H1 (cell line): ENCODE data around the gene ZFR. TPM values are rescaled to one million over a fixed set of nuclear protein-coding genes. Genes with fewer than 3 reads are reported as not detected.

Experiments
- CTCF ChIA-PET: fragments of 300-600 bp; sonication (Branson Sonifier 250); formaldehyde crosslinking; loops from one replicate; lab custom pipeline; 2021; ENCODE audit not compliant: partially characterized antibody; lab: Charles Lee
- POLR2A ChIA-PET: fragments of 300-600 bp; sonication (Branson Sonifier 250); formaldehyde crosslinking; loops from one replicate; lab custom pipeline; 2021; ENCODE audit warnings: inconsistent platforms; ENCODE audit not compliant: partially characterized antibody; lab: Charles Lee
- DNase-seq, 2 experiments: peaks; one replicate each; pipeline versions ENCODE4 v3.0.0 to v3.0.0-alpha.2; 2010 to 2022; ENCODE audit warnings: low spot score in 2 of 2, low read depth in 1 of 2, mixed read lengths in 1 of 2
- FAIRE-seq: peaks from 2 replicates; lab custom pipeline; 2011; peaks lifted over from hg19 to GRCh38; lab: Jason Lieb, UNC
- H2AFZ ChIP-seq: 2 replicates; pipeline ENCODE4 v1.8.1; 2012; ENCODE audit warnings: low read length, inconsistent platforms
- H2AK5ac ChIP-seq: 2 replicates; pipeline ENCODE4 v1.6.1; 2013; ENCODE audit warnings: low read depth, low read length
- H2BK120ac ChIP-seq: replicated peaks from 2 replicates; pipeline ENCODE3; 2013; ENCODE audit warnings: low read depth, low read length, inconsistent platforms
- H2BK12ac ChIP-seq: 2 replicates; pipeline ENCODE4 v1.6.1; 2013; ENCODE audit warnings: low read depth, low read length
- H2BK15ac ChIP-seq: 2 replicates; pipeline ENCODE4 v1.6.1; 2013; ENCODE audit warnings: low read length
- H2BK20ac ChIP-seq: 2 replicates; pipeline ENCODE4 v1.6.1; 2013; ENCODE audit warnings: low read length
- H2BK5ac ChIP-seq: 2 replicates; pipeline ENCODE4 v1.6.1; 2013; ENCODE audit warnings: low read depth, low read length
- H3K14ac ChIP-seq: 2 replicates; pipeline ENCODE4 v1.6.1; 2013; ENCODE audit warnings: inconsistent platforms; ENCODE audit not compliant: insufficient read length
- H3K18ac ChIP-seq: 2 replicates; pipeline ENCODE4 v1.6.1; 2013; ENCODE audit warnings: low read length; ENCODE audit errors: extremely low read depth
- H3K23ac ChIP-seq: 2 replicates; pipeline ENCODE4 v1.6.1; 2013; ENCODE audit warnings: inconsistent platforms; ENCODE audit not compliant: insufficient read length
- H3K23me2 ChIP-seq: 2 replicates; pipeline ENCODE4 v1.6.1; 2013; ENCODE audit warnings: low read depth, low read length
- H3K27ac ChIP-seq: 2 replicates; pipeline ENCODE4 v1.6.1; 2011; ENCODE audit warnings: low read depth, low read length, inconsistent platforms
- H3K27me3 ChIP-seq, 4 experiments: replicated peaks in 1 of 4; 1 replicate in 1 of 4; 2 replicates in 3 of 4; pipeline versions ENCODE4 v1.6.1 to v1.8.1; 2011 to 2013; ENCODE audit warnings: low read length in 3 of 4, mild to moderate bottlenecking in 3 of 4, inconsistent platforms in 2 of 4, mixed read lengths in 2 of 4, moderate library complexity in 1 of 4; ENCODE audit not compliant: control insufficient read depth in 3 of 4, insufficient read depth in 3 of 4; ENCODE audit errors: extremely low read depth in 1 of 4
- H3K36me3 ChIP-seq, 4 experiments: 2 replicates each; pipeline versions ENCODE4 v1.6.1 to v1.8.1; 2011 to 2013; ENCODE audit warnings: mild to moderate bottlenecking in 4 of 4, low read length in 3 of 4, moderate library complexity in 2 of 4, control low read depth in 1 of 4, inconsistent platforms in 1 of 4; ENCODE audit not compliant: insufficient read depth in 4 of 4, control insufficient read depth in 2 of 4
- H3K4ac ChIP-seq: replicated peaks from 2 replicates; pipeline ENCODE3; 2013; ENCODE audit warnings: low read length, low read depth, mixed read lengths, inconsistent platforms; ENCODE audit not compliant: insufficient read length
- H3K4me1 ChIP-seq, 4 experiments: replicated peaks in 1 of 4; 1 replicate in 1 of 4; 2 replicates in 3 of 4; pipeline versions ENCODE4 v1.6.1 to v1.8.1; 2011 to 2013; ENCODE audit warnings: low read length in 3 of 4, inconsistent platforms in 2 of 4, mixed read lengths in 1 of 4; ENCODE audit not compliant: insufficient read depth in 4 of 4, control insufficient read depth in 3 of 4
- H3K4me2 ChIP-seq, 2 experiments: 2 replicates each; pipeline versions ENCODE4 v1.6.1 to v1.8.1; 2011 to 2013; ENCODE audit warnings: low read depth in 2 of 2, low read length in 2 of 2, control low read depth in 1 of 2, inconsistent platforms in 1 of 2, mild to moderate bottlenecking in 1 of 2; ENCODE audit not compliant: insufficient read depth in 1 of 2
- H3K4me3 ChIP-seq, 4 experiments: fragments of 200-600, 300-600 bp in 1 of 4; sonication (generic), shearing (Covaris generic), sonication (Bioruptor Twin) in 1 of 4; 2 replicates each; pipeline versions ENCODE4 v1.5.1 to v1.8.1; 2011 to 2016; ENCODE audit warnings: low read length in 4 of 4, low read depth in 3 of 4, control low read depth in 2 of 4, inconsistent platforms in 2 of 4, mild to moderate bottlenecking in 2 of 4, mixed read lengths in 1 of 4, moderate library complexity in 1 of 4; ENCODE audit not compliant: insufficient read depth in 2 of 4; ENCODE audit errors: extremely low read depth in 1 of 4
- H3K56ac ChIP-seq: replicated peaks from 2 replicates; pipeline ENCODE3; 2013; ENCODE audit warnings: low read depth, mild to moderate bottlenecking, mixed read lengths, low read length, inconsistent platforms; ENCODE audit not compliant: insufficient read length
- H3K79me1 ChIP-seq: 2 replicates; pipeline ENCODE4 v1.6.1; 2013; ENCODE audit warnings: low read depth, low read length, control low read depth
- H3K79me2 ChIP-seq, 2 experiments: 2 replicates each; pipeline versions ENCODE4 v1.6.1 to v1.8.1; 2012 to 2013; ENCODE audit warnings: low read length in 2 of 2, mild to moderate bottlenecking in 2 of 2, inconsistent platforms in 1 of 2; ENCODE audit not compliant: insufficient read depth in 2 of 2, control insufficient read depth in 1 of 2
- H3K9ac ChIP-seq, 4 experiments: replicated peaks in 1 of 4; 1 replicate in 1 of 4; 2 replicates in 3 of 4; pipeline versions ENCODE4 v1.6.1 to v1.8.1; 2011 to 2013; ENCODE audit warnings: low read depth in 3 of 4, low read length in 3 of 4, control low read depth in 2 of 4, mild to moderate bottlenecking in 2 of 4, moderate library complexity in 2 of 4, inconsistent platforms in 1 of 4; ENCODE audit errors: extremely low read depth in 1 of 4
- H3K9me3 ChIP-seq, 2 experiments: 2 replicates each; pipeline versions ENCODE4 v1.6.1 to v1.8.1; 2012 to 2013; ENCODE audit warnings: mild to moderate bottlenecking in 2 of 2, moderate library complexity in 2 of 2, control low read depth in 1 of 2, inconsistent platforms in 1 of 2, low read depth in 1 of 2, low read length in 1 of 2, mixed read lengths in 1 of 2; ENCODE audit not compliant: insufficient read depth in 2 of 2
- H4K20me1 ChIP-seq, 2 experiments: replicated peaks in 1 of 2; 2 replicates each; pipeline versions ENCODE3 to v1.8.1; 2011 to 2013; ENCODE audit warnings: inconsistent platforms in 2 of 2, low read length in 2 of 2, mild to moderate bottlenecking in 1 of 2; ENCODE audit not compliant: insufficient read depth in 2 of 2, control insufficient read depth in 1 of 2
- H4K5ac ChIP-seq: 2 replicates; pipeline ENCODE4 v1.6.1; 2013; ENCODE audit warnings: low read length, low read depth, mixed read lengths, inconsistent platforms; ENCODE audit not compliant: insufficient read length
- H4K8ac ChIP-seq: 2 replicates; pipeline ENCODE4 v1.8.0; 2013; ENCODE audit warnings: mild to moderate bottlenecking, moderate library complexity, low read length, inconsistent platforms; ENCODE audit not compliant: insufficient read depth; ENCODE audit errors: extremely low read depth
- H4K91ac ChIP-seq: replicated peaks from 2 replicates; pipeline ENCODE3; 2013; ENCODE audit warnings: low read length, mixed read lengths, inconsistent platforms; ENCODE audit not compliant: insufficient read length
- ASH2L ChIP-seq: fragments of 200-600, 300-600 bp; sonication (generic); IDR thresholded peaks from one replicate; pipeline ENCODE4 v1.7.1; 2017; ENCODE audit warnings: low read length
- BACH1 ChIP-seq: IDR thresholded peaks from 2 replicates; pipeline ENCODE4 v1.6.1; 2012; ENCODE audit warnings: low read length, improper control_type of control experiment
- CTBP2 ChIP-seq: IDR thresholded peaks from 2 replicates; pipeline ENCODE4 v1.7.0; 2011; ENCODE audit warnings: borderline replicate concordance, mild to moderate bottlenecking, moderate library complexity, mixed read lengths, low read length; ENCODE audit not compliant: insufficient read depth, insufficient read length
- EP300 ChIP-seq, 2 experiments: IDR thresholded peaks; 1 replicate in 1 of 2; 2 replicates in 1 of 2; pipeline ENCODE4 v1.6.1; 2011 to 2012; ENCODE audit warnings: low read depth in 2 of 2, low read length in 2 of 2, mild to moderate bottlenecking in 2 of 2, borderline replicate concordance in 1 of 2, inconsistent platforms in 1 of 2, moderate library complexity in 1 of 2
- ZNF274 ChIP-seq: IDR thresholded peaks from 2 replicates; pipeline ENCODE4 v1.7.0; 2012; ENCODE audit warnings: low read length, borderline replicate concordance; ENCODE audit errors: extremely low read depth
- WGBS, 2 experiments: shearing (Covaris generic) in 1 of 2; methylation state at CpG; one replicate each; pipeline versions ENCODE4 v1.1.6 to v1.1.7; 2013 to 2015; ENCODE audit warnings: low lambda C conversion rate in 2 of 2, mixed read lengths in 2 of 2, inconsistent platforms in 1 of 2, low coverage in 1 of 2, missing lambda C conversion rate in 1 of 2; ENCODE audit not compliant: insufficient replicate concordance in 2 of 2, insufficient coverage in 1 of 2, insufficient read length in 1 of 2; ENCODE audit errors: extremely low coverage in 1 of 2, missing lambda C conversion rate in 1 of 2; 5-methylcytosine and 5-hydroxymethylcytosine counted together
- polyA plus RNA-seq, 7 experiments: library from polyadenylated mRNA; depleted of rRNA in 3 of 7; stranded (reverse) in 5 of 7; unstranded in 2 of 7; fragments of >200 nt in 5 of 7; fragments of 200-250 nt in 2 of 7; gene quantifications; 1 replicate in 5 of 7; 2 replicates in 1 of 7; 4 replicates in 1 of 7; pipeline versions ENCODE4 v1.2.1 to v1.2.3, GENCODE V29; 2011 to 2013; ENCODE audit warnings: missing spikeins in 2 of 7, mixed read lengths in 2 of 7
- total RNA-seq: library from RNA; stranded (reverse); fragmentation: NEBNext Ultra II Directional; extraction: Animal tissue kit (Norgen Biotek cat#: 25700); gene quantifications from 2 replicates; pipeline ENCODE4 v1.2.1, GENCODE V29; 2021
- TF ChIP-seq, protein P1 (sequence below): IDR thresholded peaks from 2 replicates; pipeline ENCODE4 v1.6.1; 2011; ENCODE audit warnings: low read length, improper control_type of control experiment

Gene ZFR
- total and polyA plus RNA-seq, 2 of the 8 experiments (the other 6 are each of a cell fraction or from before 2014, with no cell fraction given) = 68.8 to 92.7 TPM

GRCh38 chr5:32332966-32333365 lies 111.6 kb downstream of the ZFR start:
- WGBS, 2 experiments = 91% methylated on average over 10 of the region's 10 CpGs; no CpG with 5 or more reads in 1 of the 2 experiments
- H3K4ac ChIP-seq = no peak overlapping the region
- H3K14ac ChIP-seq = no peak overlapping the region
- no peak overlapping the region for H2BK120ac ChIP-seq
- FAIRE-seq (no peak), DNase-seq (no peak)
- no peak overlapping the region for H2AK5ac ChIP-seq
- no peak overlapping the region for H2BK5ac ChIP-seq
- H3K9ac ChIP-seq = no peak overlapping the region
- H2AFZ ChIP-seq = no peak overlapping the region
- no peak overlapping the region for H3K23ac ChIP-seq
- no peak overlapping the region for H4K91ac ChIP-seq
- ChIA-PET POLR2A (no interaction called here), CTCF (no interaction called here)
- H3K56ac ChIP-seq = no peak overlapping the region
- H3K23me2 ChIP-seq = no peaks in the 10 kb centered on the region
- H4K20me1 ChIP-seq = no peaks in the 10 kb centered on the region
- no peak overlapping the region for H2BK15ac ChIP-seq
- H3K4me1 ChIP-seq = no peaks in the 10 kb centered on the region
- no peak overlapping the region for H4K8ac ChIP-seq
- H3K79me2 ChIP-seq = no peaks in the 10 kb centered on the region
- no peak for TF ChIP-seq CTBP2
- TF ChIP-seq EP300 (IDR thresholded peaks at IDR 0.05; ENCODE audit: borderline replicate concordance in 1 of 2, low read depth in 2 of 2, low read length in 2 of 2) = no peak
- TF ChIP-seq, protein P1, sequence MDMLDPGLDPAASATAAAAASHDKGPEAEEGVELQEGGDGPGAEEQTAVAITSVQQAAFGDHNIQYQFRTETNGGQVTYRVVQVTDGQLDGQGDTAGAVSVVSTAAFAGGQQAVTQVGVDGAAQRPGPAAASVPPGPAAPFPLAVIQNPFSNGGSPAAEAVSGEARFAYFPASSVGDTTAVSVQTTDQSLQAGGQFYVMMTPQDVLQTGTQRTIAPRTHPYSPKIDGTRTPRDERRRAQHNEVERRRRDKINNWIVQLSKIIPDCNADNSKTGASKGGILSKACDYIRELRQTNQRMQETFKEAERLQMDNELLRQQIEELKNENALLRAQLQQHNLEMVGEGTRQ = no peak
- no peak for TF ChIP-seq BACH1
- TF ChIP-seq ZNF274 = no peak
- TF ChIP-seq ASH2L = no peak
- no peak overlapping the region for H3K4me2 ChIP-seq
- no peak overlapping the region for H3K18ac ChIP-seq
- no peak overlapping the region for H4K5ac ChIP-seq
- no peak overlapping the region for H2BK20ac ChIP-seq
- H3K4me3 ChIP-seq = no peak overlapping the region
- H3K79me1 ChIP-seq = no peaks in the 10 kb centered on the region
- no peaks in the 10 kb centered on the region for H3K36me3 ChIP-seq
- no peak overlapping the region for H3K27ac ChIP-seq
- H3K9me3 ChIP-seq = peaks cover 4% of the 10 kb centered on the region in 2 experiments; a peak in 1 of 4 replicates
- no peak overlapping the region for H2BK12ac ChIP-seq
- H3K27me3 ChIP-seq = no peaks in the 10 kb centered on the region
